Muscle layer of colon (tissue), 2 donors: ENCODE results near the gene SLC6A14.

Source experiments
- H3K27ac ChIP-seq: one replicate; pipeline ENCODE4 v1.7.0; 2013; ENCODE audit warnings: low read depth, mild to moderate bottlenecking, low read length, moderate library complexity
- H3K27me3 ChIP-seq, 2 donors: one replicate each; pipeline ENCODE4 v1.7.0; 2013; ENCODE audit warnings: low read length in 2 of 2, mild to moderate bottlenecking in 2 of 2; ENCODE audit not compliant: insufficient read depth in 2 of 2, control insufficient read depth in 1 of 2
- H3K36me3 ChIP-seq: one replicate; pipeline ENCODE4 v1.7.0; 2013; ENCODE audit warnings: mild to moderate bottlenecking, low read length; ENCODE audit not compliant: insufficient read depth
- H3K4me1 ChIP-seq: one replicate; pipeline ENCODE4 v1.7.0; 2013; ENCODE audit warnings: mild to moderate bottlenecking, low read length; ENCODE audit not compliant: insufficient read depth
- H3K4me3 ChIP-seq, 2 donors: one replicate each; pipeline ENCODE4 v1.7.0; 2013; ENCODE audit warnings: low read length in 2 of 2, low read depth in 1 of 2, mild to moderate bottlenecking in 1 of 2, moderate library complexity in 1 of 2
- H3K9ac ChIP-seq: one replicate; pipeline ENCODE4 v1.7.0; 2013; ENCODE audit warnings: low read length
- H3K9me3 ChIP-seq: one replicate; pipeline ENCODE4 v1.7.0; 2013; ENCODE audit warnings: mild to moderate bottlenecking, low read length
- donor health status: abdominal sarcoma.
- donor health status: Adenocarcinoma of cecum.

Gene SLC6A14

DNA sequence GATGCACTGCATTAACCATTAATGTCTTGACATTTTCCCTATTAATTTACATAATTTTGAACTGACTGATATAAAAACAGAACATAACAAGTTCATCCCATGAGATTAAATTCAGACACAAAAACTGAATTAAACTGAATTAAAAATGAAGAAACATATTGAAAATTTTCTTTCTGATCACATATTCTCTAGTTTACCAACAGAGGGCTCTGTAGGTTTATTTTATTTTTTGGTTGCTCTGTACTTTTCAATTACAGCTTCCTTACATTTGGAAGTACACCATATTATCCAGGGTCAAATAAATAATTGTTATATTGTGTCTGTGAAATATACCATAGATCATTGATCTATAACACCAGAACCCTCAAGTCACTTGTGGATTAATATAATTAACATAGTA lies 53.7 kb downstream of the SLC6A14 start:
- Histone ChIP-seq H3K9me3 (no peaks in the 10 kb centered on the region), H3K9ac (no peak overlapping the region), H3K4me1 (no peaks in the 10 kb centered on the region)

DNA sequence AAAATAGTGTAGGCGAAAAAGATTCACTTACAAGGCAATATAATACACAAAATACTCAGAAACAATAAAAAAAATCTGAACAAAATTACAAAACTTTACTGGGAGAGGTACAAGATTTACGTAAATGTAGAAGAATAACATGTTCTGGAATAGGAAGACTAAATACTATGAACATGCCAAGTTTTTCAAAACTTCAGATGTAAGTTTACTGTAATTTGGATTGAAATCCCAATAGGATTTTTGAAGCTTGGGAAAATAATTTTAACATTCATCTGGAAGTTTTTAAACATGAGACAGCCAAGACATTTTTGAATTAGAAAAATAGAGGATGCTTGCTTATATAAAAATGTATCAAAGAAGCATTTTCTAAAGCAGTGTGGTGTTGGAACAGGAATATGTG lies 56.9 kb downstream of the SLC6A14 start:
- Histone ChIP-seq H3K4me1 (no peaks in the 10 kb centered on the region), H3K9ac (no peak overlapping the region), H3K27ac (no peak overlapping the region), H3K36me3 (no peaks in the 10 kb centered on the region), H3K9me3 (no peaks in the 10 kb centered on the region), H3K4me3 (no peak overlapping the region), H3K27me3 (no peaks in the 10 kb centered on the region)

More for the DNA sequence above, 53.7 kb downstream of the SLC6A14 start:
- Histone ChIP-seq H3K36me3 (no peaks in the 10 kb centered on the region), H3K4me3 (no peak overlapping the region), H3K27ac (no peak overlapping the region), H3K27me3 (no peaks in the 10 kb centered on the region)

DNA sequence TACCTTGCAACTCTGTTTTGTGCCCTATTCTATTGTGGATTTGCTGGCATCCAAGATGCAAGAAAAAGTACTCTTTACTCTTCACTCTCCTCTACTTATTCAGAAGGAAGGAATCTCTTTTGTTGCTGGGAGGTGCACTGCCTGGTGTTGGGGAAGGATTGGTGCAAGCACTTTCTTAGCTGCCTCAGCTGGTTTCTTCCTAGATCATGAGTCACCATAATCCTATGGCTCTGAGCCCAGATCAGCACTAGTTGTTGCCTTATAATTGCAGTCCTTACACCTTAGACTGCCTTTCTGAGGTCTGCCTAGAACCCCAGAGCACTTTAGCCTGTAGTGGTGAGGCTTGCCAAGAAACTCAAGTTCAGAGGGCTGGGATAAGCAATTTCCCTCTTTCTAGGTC lies 63.4 kb downstream of the SLC6A14 start:
- H3K27me3 ChIP-seq: no peaks in the 10 kb centered on the region
- H3K4me1 ChIP-seq: no peaks in the 10 kb centered on the region
- H3K4me3 ChIP-seq: no peak overlapping the region
- no peak overlapping the region for H3K9ac ChIP-seq
- no peaks in the 10 kb centered on the region for H3K36me3 ChIP-seq
- H3K27ac ChIP-seq: no peak overlapping the region
- H3K9me3 ChIP-seq: no peaks in the 10 kb centered on the region
